ENCODE measurements around the gene NALF2.

NALF2 gene

DNA sequence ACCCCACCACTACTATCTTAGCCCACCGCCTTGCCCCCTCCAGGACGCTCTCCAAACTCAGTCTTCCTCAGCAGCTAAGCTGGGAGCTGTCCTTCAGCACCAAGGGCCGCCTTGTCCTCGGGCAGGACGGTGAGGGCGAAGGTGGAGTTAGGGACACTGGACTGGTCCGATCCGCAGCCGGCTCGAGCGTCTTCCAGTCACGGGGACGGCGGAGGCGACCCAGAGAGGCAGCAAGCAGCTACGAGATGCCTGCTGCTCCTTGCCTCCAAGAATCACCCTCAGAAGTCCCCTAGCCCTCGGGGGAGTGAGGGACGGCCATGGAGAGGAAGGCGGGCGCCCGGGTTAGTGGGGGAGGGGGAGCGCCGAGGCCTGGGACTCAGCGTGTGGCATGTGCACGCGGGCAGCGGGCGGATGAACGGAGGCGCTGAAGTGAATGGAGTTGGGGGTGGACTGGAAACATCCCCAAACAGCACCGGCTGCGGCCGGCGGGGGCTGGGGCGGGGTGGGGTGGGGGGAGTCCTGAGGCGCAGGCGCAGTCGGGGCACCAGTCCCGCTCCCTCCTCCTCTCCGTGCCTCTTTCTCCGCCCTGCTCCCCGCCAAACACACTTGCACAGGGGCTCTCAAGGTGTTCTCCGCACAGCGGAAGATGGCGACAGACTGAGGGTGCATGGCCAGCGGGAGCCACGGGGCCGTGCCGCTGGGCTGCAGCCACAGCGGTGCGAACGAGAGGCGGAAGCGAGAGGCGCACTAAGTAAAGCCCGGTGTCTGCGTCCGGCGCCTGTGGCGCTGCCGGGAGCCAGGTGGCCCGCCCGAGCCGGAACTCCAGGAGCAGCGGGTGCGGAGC lies at the start of gene NALF2:
TSS of gene NALF2 (plus strand) at position 545 of the 844 bp plus-strand sequence. CDS start 957 bp downstream, outside the sequence.
- DNase-seq (ENCODE audit: low spot score): no peak

DNA sequence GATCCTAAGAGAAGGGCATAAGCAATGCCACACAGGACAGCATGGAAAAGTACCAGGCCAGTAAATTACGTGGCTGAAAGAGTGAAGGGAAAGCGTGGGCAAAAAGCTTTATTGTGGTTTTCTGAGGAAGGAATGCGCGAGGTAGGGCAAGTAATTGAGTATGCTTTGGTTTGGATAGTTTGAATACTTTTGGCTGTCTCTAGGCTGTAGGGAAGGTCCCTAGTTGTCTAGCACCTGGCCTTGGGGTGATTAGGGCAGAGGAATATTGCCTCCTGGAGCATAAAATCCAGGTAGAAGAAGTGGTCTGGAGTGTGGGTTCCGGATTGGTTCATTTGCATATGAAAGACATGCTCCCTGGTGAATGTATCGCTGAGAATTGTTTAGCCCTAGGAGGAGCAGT lies 46.4 kb upstream of the NALF2 start:
- no peak for DNase-seq (ENCODE audit: low spot score)

DNA sequence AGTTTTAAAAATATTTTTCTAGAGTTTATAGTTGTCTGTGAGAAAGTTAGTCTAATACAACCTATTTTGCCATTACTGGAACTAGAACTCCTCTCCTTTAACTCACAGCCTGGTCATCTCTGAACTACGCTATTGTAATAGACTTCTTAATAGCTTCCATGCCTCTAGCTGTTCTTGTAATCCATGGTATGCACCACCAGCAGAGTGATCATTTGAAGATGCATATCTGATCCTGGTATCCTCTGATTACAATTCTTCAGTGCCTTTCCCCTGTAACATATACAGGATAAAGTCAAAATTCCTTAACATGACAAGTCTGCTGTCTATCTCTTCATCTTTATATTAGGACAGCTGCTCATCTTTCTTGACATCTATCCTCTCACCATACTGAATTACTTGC lies 37.6 kb upstream of the NALF2 start:
- no peak for DNase-seq (ENCODE audit: low spot score)

DNA sequence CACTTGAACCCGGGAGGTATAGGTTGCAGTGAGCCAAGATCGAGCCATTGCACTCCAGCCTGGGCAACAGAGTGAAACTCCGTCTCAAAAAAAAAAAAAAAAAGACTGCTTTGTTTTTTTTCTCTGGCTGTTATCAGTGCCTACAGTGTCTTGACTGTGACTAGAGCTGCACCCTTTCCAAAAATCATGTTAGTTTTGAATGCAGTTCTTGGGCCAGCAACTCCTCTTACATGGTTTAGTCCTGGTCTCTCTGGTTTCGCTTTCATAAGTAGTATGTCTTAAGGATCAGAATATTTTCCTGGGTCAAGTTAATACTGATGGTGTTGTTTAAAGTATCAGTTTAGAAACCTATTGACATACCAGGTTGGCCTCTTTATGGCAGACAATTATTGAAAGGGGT lies 34.2 kb upstream of the NALF2 start:
- DNase-seq (ENCODE audit: low spot score): no peak

DNA sequence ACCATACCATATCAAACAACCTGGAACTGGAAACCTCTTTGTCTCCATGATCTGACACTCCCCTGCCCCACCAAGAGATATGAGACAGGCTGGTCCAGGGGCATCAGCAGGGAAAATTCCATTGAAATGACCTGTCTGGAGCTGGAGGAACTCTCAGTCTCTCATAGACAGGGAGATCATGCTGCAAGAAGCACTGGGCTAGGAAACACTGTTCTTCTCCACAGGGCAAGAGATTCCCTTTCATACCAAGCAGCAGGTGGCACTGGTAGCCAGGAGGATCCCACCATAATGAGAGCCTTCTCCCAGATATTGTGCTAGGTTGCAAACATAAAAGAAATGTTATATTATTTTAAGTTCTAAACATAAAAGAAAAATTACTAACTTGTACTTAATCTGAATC lies 14.5 kb upstream of the NALF2 start:
- DNase-seq (ENCODE audit: low spot score): no peak

DNA sequence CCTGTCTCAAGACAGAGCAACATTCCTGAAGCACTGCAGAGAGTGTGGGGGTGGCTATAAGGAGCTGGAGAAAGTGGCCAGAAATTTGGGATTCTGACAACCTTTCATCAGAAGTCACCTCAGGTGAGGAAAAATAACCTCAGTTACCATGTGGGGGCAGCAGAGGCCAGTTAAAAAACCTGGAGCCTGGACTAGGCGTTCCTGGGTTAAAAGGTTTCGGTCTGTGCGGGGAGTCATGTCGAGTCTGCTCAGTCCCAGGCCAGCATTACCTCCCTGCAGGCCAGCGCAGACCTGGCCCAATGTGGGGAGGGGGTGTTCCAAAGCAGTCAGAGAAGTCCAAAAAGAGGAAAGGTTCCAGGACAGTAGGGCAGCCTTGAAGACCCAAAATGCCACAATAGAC lies 10.9 kb upstream of the NALF2 start:
- peak; percentile 11 for DNase-seq (ENCODE audit: low spot score)

DNA sequence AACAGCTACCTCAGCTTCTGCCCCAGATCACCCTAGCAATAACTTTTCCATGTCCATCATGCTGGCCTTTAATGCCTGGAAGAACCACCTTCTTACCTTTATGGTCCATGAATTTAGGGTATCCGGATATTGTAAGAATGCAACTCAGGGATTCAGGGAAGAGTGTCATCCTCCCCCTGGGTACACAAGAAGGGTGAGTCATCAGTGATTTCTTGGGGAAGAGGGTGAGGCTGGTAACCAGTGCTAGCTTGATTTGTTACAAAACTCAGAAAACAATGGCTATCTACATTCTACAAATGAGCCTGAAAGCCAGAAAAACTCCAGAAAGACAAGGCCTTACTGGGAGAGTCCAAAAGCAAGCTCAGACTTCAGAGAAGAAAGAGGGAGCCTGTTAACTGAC lies 10.4 kb upstream of the NALF2 start:
- DNase-seq (ENCODE audit: low spot score): no peak

DNA sequence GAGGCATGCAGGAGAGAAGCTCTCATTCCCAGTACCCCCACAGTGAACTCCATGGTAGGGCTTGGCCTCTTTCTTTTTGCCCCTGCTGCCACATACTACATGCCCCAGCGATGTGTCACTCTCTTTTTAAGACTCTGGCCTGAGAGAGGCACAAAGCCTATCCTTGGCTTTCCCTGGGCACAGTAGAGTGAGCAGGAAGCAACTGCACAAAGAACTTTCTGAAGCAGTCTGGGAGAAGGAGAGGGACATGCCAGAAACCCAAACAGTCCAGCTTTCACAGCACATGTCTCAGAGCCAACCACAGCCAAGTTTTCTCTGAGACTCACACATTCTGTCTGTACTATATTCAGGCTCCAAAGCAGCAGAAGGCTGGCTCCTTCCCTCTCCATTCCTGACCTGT lies 7.9 kb upstream of the NALF2 start:
- no peak for DNase-seq (ENCODE audit: low spot score)

DNA sequence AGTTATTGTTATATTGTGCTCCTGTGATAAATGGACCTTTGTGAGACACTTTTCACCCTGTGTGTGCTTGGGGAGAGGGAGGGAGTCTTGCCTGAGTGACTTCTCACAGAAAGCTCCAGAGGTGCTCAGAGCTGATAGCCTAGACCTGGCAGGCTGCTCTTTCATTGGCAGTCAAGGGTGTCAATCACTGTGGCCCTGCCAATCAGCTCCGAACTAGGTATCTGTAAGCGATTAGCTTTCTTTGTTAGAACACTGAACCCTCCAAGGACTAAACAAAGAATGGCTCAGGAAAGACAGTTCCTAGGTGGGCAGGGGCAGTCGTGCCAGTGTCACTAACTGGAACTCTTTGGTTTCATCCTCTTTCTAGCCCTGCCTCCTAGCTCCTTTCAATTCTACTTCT lies 2.7 kb upstream of the NALF2 start:
- DNase-seq (ENCODE audit: low spot score): no peak

DNA sequence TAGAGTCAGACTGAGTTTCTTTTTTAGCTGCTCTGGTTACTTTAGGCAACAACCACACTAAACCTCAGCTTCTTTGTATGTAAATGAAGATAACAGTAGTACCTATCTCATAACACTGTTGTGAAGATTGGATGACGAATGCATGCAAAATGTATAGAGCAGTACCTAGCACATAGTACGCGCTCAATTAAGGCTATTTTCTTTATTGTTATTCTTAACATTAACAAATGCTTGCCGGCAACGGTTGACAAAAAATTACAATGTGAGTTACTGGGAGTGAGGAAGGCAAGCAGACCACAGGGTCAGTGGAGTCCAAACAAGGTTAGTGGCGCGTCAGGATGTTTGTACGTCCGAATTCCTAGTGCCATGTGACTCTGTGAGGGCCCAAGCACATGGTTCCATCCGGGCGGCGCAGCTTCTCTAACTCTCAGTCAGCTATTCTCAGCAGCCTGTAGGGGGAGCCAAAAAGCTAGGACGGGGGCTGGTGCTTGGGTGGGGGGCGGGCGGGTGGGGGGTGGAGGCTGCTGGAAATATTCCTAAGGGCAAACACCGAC lies 821 bp upstream of the NALF2 start:
- no peak for DNase-seq (ENCODE audit: low spot score)

DNA sequence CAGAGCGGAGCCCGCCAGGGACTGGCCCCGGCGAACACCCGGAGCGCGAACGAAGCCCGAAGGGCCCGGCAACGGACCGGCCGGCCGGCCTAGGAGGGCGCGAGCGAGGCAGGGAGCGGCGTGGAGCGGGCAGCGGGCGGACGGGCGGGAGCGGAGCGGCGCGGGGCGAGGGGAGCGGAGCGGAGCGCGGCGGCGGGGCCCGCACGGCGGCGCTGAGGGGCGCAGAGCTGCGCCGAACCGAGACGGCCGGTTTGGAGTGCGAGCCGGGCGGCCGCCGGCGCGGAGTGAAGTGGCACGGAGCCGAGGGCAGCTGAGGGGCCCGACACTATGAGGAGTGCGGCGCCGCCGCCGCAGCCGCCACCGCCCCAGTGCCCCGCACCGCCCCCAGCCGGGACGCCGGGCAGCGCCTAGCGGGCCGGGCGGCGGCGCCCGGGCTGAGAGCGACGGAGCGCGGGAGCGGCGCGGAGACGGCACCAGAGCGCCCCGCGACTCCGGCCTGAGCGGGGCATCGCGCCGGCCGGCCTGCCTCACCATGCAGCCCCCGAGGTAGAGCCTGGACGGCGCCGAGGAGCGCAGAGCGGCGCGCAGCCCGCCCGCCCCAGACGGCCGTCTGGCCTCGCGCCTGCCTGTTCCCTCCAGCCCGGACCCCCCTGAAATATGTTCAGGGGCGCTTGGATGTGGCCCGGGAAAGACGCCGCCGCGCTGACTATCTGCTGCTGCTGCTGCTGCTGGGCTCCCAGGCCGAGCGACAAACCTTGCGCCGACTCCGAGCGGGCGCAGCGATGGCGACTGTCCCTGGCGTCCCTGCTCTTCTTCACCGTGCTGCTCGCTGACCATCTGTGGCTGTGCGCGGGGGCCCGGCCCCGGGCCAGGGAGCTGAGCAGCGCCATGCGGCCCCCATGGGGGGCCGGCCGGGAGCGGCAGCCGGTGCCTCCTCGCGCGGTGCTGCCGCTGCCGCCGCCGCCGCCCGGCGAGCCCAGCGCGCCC lies 793 bp downstream of the NALF2 start:
- DNase-seq (ENCODE audit: low spot score): no peak

DNA sequence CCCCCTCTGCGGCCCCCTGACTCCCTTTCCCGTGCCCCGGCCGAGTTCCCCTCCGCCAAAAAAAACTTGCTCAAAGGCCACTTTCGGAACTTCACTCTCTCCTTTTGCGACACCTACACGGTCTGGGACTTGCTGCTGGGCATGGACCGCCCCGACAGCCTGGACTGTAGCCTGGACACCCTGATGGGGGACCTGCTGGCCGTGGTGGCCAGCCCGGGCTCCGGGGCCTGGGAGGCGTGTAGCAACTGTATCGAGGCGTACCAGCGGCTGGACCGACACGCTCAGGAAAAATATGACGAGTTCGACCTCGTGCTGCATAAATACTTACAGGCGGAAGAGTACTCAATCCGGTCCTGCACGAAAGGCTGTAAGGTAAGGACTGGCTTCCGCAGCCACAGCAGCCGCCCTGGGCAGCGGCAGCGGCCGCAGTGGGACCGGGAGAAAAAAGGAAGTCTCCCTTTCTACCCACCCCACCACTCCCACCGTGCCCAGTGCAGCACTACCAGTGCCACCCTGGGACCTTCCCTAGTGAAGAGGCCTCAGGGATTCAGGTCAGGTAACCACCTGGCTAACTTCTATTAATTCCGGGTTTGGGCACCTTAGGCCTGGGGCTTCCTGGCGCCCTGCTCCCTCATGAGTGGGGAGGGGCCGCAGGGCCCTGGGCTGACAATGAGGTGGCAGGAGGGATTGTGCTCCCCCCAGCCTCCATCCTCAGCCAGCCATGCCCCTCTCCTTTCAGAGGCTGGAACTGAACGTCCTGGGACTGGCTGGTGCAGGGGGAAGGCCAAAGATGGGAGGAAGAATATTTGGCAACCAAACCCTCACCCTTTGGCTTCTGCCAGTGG lies 1.9 kb downstream of the NALF2 start:
- DNase-seq (ENCODE audit: low spot score): no peak

DNA sequence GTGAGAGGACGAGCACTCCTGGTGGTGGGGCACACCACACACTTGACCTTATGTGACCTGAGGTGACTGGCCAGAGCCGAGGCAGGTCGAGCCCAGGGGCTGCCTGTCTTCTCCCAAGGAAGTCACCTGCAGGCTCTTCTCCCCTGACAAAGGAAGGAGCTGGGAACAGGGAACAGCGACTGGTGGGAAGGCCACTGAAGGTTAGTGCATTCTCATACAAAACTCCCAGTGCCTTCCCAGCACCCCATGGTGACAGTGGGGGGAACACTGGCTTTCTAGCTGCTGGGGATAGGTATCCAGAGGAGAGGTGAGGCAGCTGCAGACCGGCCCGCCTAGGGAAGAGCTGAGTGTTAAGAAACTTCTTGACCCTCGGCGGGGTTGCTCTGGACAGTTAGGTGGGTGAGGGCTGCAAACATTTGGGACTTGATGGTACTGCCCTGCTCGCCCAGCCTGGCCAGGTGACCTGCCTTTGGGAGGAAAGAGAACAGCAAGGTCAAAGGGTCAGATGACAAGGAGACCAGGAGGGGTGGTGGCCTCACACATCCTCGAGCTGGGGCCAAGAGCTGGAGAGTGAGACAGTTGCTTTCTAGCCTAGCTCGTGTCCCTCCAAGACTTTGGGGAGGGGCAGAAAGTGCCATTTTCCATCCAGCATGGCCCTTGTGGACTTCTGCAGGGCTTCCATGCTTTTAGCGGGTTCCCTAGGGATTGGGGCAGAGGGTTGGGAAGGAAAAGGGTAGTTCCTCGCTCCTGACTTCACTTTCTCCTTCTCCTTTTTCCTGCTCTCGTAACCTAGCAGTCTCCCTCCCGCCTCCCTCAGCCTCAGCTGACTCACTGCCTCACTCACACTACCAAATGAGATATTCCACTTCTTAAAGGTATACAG lies 2.7 kb downstream of the NALF2 start:
- peak; percentile 26 for DNase-seq (ENCODE audit: low spot score)

DNA sequence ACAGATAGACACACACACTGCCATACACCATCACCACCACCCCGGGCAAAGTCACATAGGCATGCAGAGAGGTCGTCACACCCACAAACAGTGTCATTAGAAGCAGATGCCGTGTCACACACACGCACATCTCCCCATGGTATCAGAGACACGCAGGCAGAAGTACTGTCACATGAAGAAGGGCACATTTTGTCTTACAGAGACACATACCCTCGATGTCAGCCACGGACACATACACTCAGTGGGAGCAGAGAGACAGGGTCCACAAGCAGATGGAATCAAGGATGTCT lies 3.3 kb downstream of the NALF2 start:
- no peak for DNase-seq (ENCODE audit: low spot score)

DNA sequence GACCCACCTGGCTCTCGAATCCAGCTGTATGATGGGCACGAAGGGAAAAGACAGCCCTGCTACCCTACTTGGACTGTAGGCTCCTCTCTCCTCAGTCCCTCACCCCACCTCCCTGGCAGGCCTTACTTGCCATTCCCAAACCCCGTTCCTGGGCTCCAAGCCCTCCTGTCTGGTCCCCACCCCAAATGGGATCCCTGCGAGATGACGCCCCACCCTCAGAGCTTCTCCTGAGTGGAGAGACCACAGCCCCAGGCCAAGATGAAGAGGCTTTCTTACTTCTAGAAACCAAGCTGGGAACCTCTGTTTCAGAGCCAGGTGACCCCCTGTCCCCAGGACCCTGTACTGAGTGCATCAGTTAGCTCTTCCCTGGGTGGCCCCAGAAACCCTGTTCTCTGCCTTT lies 4.5 kb downstream of the NALF2 start:
- no peak for DNase-seq (ENCODE audit: low spot score)

DNA sequence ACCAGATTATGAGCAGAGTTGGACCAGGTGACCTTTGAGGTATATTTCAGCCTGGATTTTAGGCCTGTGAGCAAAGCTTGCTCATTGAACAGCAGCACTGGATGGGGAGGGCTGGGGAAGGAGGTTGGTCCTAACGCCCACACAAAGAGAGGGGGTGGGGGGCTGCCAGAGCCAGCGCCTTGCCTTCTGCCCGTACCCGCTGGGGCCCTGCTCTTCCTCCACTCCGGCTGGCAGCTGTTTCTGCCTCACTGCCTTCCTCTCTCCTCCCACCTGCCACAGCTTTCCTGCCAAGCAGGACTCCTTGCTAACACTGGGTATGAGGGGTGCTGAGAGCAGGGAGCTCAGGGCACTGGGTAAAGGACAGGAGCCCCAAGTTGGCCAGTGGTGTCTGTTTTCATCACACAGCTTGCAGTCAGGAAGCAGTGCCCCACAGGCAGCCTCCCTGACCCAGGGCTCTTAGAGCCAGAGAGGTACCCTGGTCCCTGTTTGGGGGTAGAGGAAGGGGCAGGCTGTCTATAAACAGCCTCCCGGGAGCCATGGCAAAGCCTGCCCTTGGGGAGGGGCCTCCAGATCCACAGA lies 6.1 kb downstream of the NALF2 start:
- DNase-seq (ENCODE audit: low spot score): no peak

DNA sequence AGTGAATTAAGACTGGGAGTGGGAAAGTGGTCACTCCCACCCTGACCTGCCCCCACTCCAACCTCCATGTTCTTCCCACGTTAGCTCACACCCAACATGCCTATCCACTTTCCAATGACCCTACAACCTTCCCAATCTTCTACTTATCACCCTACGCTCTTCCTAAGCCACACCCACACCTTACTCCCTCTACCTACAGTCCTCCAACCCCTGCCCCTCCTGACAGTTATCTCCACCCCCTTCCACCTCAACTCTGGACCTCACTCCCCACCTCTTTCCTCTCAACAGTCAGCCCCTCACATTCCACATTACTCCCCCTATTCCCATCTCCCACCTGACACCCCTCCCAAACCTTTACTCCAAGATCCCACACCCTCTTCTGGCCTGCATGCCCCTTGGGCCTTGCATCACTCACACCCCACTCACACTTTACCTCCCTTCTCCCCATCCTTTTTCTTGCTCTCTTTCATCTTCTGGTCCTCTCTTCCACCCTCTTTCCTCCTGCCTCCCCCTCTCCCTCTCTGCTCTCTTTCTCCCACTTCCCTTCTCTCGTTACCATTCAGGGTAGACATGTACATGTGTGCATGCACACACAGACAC lies 6.9 kb downstream of the NALF2 start:
- DNase-seq (ENCODE audit: low spot score): no peak

DNA sequence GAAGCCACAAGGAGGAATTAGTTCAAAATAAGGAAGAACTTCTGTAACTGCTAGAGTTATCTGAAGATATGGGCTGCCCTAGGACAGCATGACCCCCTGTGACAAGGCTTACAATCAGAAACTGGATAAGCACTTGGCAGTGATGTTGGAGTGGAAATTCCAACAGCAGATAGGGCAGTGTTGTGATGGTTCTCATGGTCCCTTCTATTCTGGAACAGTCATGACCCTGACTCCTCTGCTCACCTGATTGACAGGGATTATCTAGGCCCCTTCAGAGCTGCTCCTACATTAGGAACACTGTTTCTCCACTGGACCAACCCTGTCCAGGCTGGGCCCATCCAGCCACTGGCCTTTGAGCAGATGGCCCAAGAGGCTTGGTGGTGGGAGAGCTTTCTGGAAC lies 17.9 kb downstream of the NALF2 start:
- no peak for DNase-seq (ENCODE audit: low spot score)

DNA sequence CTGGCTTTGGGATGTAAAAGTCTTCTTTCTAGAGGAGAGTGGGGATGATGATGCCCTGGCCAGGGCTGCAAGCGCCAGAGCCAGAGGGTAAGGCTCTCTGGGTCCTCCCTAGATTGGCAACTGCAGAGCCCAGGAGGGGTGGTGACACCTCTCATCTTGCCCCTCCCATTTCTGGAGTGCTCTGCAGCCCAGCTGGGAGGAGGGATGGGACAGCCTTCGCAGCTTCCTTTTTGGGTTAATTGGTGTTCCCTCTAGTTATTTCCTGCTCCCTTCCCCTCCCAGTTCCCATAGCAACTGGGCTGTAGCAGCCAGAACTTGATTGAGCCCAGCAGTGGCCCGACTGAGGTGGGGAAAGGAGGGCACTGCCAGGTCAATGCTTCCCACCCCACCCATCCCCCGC lies 19.2 kb downstream of the NALF2 start:
- no peak for DNase-seq (ENCODE audit: low spot score)

DNA sequence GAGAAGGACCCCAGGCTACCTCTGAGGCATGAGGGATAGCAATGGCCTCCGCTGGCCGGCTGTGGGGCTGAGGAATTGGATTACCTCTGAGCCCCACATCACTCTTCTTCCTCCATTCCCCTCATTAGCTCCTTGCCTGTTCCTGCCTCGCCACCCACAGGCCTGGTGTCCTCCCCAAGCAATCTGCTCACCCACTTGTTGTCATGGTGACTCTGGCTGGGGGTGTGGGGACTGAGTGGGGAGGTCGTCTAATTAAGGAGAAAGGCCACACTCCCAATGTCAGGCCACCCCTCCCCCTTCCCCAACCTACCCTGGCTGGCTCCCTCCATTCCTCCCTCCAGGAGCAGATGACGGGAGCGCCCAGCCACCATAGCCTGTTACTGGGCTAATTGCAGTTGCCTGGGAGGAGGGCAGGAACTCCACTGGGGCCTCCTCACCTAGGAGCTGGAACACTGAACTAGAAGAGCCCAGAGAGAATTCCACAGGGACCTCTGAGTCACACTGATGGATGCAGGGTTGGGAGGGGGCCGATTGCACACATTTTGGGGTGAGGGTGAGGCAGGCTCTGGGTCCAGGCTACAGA lies 20.7 kb downstream of the NALF2 start:
- no peak for DNase-seq (ENCODE audit: low spot score)
